Osteoblast (primary cell): ENCODE data around the gene ZBTB7B. TPM values are rescaled to one million over a fixed set of nuclear protein-coding genes. Genes with fewer than 3 reads are reported as not detected.

Experiments
- DNase-seq: peaks from one replicate; pipeline ENCODE4 v3.0.0; 2011; ENCODE audit warnings: low spot score, mixed read lengths; ENCODE audit not compliant: insufficient read length; ENCODE audit errors: missing footprints
- H2AFZ ChIP-seq: 2 replicates; pipeline ENCODE4 v1.6.0; 2011; ENCODE audit warnings: mild to moderate bottlenecking, low read length
- H3K27ac ChIP-seq: 2 replicates; pipeline ENCODE4 v1.5.1; 2011; ENCODE audit warnings: mild to moderate bottlenecking, low read depth, low read length, moderate library complexity
- H3K27me3 ChIP-seq: 2 replicates; pipeline ENCODE4 v1.6.0; 2012; ENCODE audit warnings: mild to moderate bottlenecking, control low read depth, inconsistent platforms, low read length, moderate library complexity; ENCODE audit not compliant: insufficient read depth
- H3K36me3 ChIP-seq: 2 replicates; pipeline ENCODE4 v1.5.1; 2011; ENCODE audit warnings: mild to moderate bottlenecking, low read length, control low read depth, moderate library complexity; ENCODE audit not compliant: insufficient read depth
- H3K4me1 ChIP-seq: 2 replicates; pipeline ENCODE4 v1.5.1; 2011; ENCODE audit warnings: mild to moderate bottlenecking, low read length, control low read depth, moderate library complexity; ENCODE audit not compliant: insufficient read depth
- H3K4me2 ChIP-seq: 2 replicates; pipeline ENCODE4 v1.6.0; 2011; ENCODE audit warnings: mild to moderate bottlenecking, low read length; ENCODE audit not compliant: insufficient read depth
- H3K4me3 ChIP-seq: fragments of 200-600 bp; sonication (generic); 3 replicates; pipeline ENCODE4 v1.5.1; 2012; ENCODE audit warnings: mild to moderate bottlenecking, low read length, inconsistent platforms; ENCODE audit not compliant: insufficient read depth
- H3K79me2 ChIP-seq: 2 replicates; pipeline ENCODE4 v1.6.0; 2012; ENCODE audit warnings: mild to moderate bottlenecking, low read length, control low read depth, inconsistent platforms; ENCODE audit not compliant: insufficient read depth
- H3K9me3 ChIP-seq: 2 replicates; pipeline ENCODE4 v1.5.1; 2011; ENCODE audit warnings: low read depth, low read length, control low read depth
- H4K20me1 ChIP-seq: 2 replicates; pipeline ENCODE4 v1.6.0; 2012; ENCODE audit warnings: mild to moderate bottlenecking, low read length, control low read depth; ENCODE audit not compliant: insufficient read depth
- CTCF ChIP-seq: IDR thresholded peaks from 2 replicates; pipeline ENCODE4 v1.5.1; 2011; ENCODE audit warnings: mild to moderate bottlenecking, low read depth, low read length, moderate library complexity; ENCODE audit errors: extremely low read depth
- total RNA-seq: library from RNA; depleted of rRNA; stranded (reverse); fragments of >200 nt; gene quantifications from 2 replicates; pipeline ENCODE4 v1.2.3, GENCODE V29; 2012

The ZBTB7B gene
- total RNA-seq, 1 donor = 23.5 TPM

DNA sequence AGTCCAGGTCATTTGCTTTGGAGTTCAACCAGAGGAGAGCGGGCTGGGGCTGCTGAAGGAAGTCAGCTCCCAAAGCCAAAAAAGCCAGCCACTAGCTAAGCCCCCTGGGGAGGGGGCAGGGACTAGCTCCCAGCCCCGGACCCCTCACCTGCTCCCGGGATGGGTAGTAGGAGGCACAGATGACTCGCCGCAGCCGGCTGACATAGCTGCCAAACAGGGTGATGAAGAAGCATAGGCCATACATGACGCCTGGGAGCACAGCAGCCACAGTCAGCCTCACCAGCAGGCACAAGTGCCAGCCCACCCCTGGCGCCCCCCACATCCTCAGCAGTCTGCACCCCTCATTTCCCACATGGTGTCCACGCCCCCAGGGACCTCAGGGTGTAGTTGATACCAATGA, 23.6 kb downstream of the ZBTB7B start:
- no peak overlapping the region for H2AFZ ChIP-seq

DNA sequence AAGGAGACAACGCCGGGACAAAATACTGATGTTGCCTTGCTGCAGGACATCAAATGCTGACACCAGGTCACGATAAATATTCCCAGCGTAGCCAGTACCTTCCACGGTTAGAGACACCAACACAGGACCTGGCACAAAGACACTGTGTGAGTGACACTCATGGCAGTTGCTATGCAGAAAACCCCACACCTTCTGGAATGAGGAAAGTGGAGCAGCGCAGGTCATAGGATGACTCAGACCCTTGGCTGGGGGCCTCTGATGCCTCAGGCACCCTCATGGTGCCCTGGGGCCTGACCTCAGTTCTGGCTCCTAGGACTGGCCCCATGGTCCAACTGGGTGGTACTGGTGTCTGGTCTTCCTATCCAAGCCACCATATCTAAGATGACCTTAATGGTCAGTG, 24.0 kb downstream of the ZBTB7B start:
- no peaks in the 10 kb centered on the region for H3K79me2 ChIP-seq
- no peaks in the 10 kb centered on the region for H3K4me1 ChIP-seq
- no peak overlapping the region for H2AFZ ChIP-seq
- H3K9me3 ChIP-seq = no peaks in the 10 kb centered on the region
- DNase-seq = no peak
- H3K27me3 ChIP-seq = no peaks in the 10 kb centered on the region
- H4K20me1 ChIP-seq = no peaks in the 10 kb centered on the region
- no peak for TF ChIP-seq CTCF
- H3K36me3 ChIP-seq = no peaks in the 10 kb centered on the region
- H3K4me3 ChIP-seq = no peak overlapping the region
- no peak overlapping the region for H3K4me2 ChIP-seq
- H3K27ac ChIP-seq = no peak overlapping the region

More for the DNA sequence above, 23.6 kb downstream of the ZBTB7B start:
- Histone ChIP-seq H3K4me1 (no peaks in the 10 kb centered on the region), H3K9me3 (no peaks in the 10 kb centered on the region), H3K27me3 (no peaks in the 10 kb centered on the region), H3K27ac (no peak overlapping the region), H3K4me2 (no peak overlapping the region), H4K20me1 (no peaks in the 10 kb centered on the region), H3K36me3 (no peaks in the 10 kb centered on the region), H3K4me3 (no peak overlapping the region), H3K79me2 (no peaks in the 10 kb centered on the region)
- no peak for TF ChIP-seq CTCF
- DNase-seq = no peak

GRCh38 chr1:155029513-155030242, 27.1 kb downstream of the ZBTB7B start:
- Histone ChIP-seq H3K27ac (no peak overlapping the region), H4K20me1 (no peaks in the 10 kb centered on the region), H2AFZ (no peak overlapping the region), H3K79me2 (no peaks in the 10 kb centered on the region), H3K4me2 (no peak overlapping the region), H3K27me3 (peaks cover 3% of the 10 kb centered on the region), H3K36me3 (no peaks in the 10 kb centered on the region), H3K9me3 (no peaks in the 10 kb centered on the region), H3K4me3 (no peak overlapping the region), H3K4me1 (no peaks in the 10 kb centered on the region)
- DNase-seq = no peak
- TF ChIP-seq CTCF = no peak

DNA sequence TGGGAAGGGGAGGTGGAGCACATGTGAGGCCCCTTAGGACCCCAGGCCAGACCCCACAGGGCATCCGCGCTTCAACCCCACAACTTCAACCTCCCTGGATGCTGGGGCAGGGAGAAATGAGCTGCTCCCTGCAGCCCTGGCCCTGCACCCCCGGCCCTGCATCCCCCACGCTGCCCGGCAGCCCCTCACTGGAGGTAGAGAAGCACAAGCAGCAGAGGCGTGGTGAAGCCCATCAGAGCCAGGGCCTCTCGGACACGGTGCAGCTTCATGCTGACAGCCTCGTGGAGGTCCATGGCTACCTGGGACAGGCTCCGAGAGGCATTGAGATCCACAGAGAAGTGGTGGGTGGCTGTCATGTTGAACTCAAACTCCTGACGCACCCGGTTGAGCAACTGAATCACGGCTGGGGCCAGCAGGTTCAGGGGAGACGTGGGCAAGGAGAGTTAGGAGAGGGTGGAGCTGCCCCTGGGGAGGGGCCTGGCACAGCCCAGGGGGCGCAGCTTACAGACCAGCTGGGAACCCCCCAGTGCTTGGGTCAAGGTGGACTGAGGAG, 27.7 kb downstream of the ZBTB7B start:
- H3K36me3 ChIP-seq = no peaks in the 10 kb centered on the region
- H3K27me3 ChIP-seq = peaks cover 3% of the 10 kb centered on the region
- H2AFZ ChIP-seq = no peak overlapping the region
- no peak overlapping the region for H3K27ac ChIP-seq
- H3K79me2 ChIP-seq = no peaks in the 10 kb centered on the region
- no peaks in the 10 kb centered on the region for H3K9me3 ChIP-seq
- H3K4me3 ChIP-seq = no peak overlapping the region
- no peak for DNase-seq
- TF ChIP-seq CTCF = no peak
- H4K20me1 ChIP-seq = no peaks in the 10 kb centered on the region
- H3K4me2 ChIP-seq = no peak overlapping the region
- H3K4me1 ChIP-seq = no peaks in the 10 kb centered on the region
